ENCODE measurements around the gene GLCCI1. TPM values are rescaled to one million over a fixed set of nuclear protein-coding genes. Genes with fewer than 3 reads are reported as not detected.

The GLCCI1 gene
- total and polyA plus RNA-seq, 10 donors = 9.1 to 53.2 (median 42.6) TPM

DNA sequence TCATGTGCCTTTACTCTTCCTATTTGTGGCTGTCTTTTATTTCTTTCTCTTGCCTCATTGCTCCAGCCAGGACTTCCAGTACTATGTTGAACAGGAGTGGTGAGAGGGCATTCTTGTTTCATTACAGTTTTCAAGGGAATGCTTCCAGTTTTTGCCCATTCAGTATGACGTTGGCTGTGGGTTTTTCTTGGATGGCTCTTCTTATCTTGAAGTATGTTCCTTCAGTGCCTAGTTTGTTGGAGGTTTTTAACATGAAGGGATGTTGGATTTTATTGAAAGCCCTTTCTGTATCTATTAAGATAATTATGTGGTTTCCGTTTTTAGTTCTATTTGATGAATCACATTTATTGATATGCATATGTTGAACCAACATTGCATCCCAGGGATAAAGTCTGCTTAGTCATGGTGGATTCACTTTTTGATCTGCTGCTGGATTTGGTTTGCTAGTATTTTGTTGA lies 96.8 kb downstream of the GLCCI1 start:
- no peak for DNase-seq
- Histone ChIP-seq H3K27ac (no peak overlapping the region), H3K4me3 (no peak overlapping the region), H3K36me3 (peaks cover 0 to 63% (median 16%) of the 10 kb centered on the region in 6 donors), H3K4me1 (no peaks in the 10 kb centered on the region), H3K9me3 (peaks cover 0 to 8% (median 0%) of the 10 kb centered on the region in 8 donors), H3K27me3 (replicated peaks in 1 of 7) (no peaks in the 10 kb centered on the region)
- 87 to 98% (median 94%) methylated on average over 2 of the region's 2 CpGs for WGBS, 5 donors
- intact Hi-C loops (cut with DNase I; ENCODE audit: low total_unique reads) = no loop called here
- TF ChIP-seq CTCF (IDR thresholded peaks at IDR 0.05 in 8 of 11, conservative IDR thresholded peaks at IDR 0.05 in 3 of 11) = no peak
- no peak for TF ChIP-seq POLR2AphosphoS5 (IDR thresholded peaks at IDR 0.05)

DNA sequence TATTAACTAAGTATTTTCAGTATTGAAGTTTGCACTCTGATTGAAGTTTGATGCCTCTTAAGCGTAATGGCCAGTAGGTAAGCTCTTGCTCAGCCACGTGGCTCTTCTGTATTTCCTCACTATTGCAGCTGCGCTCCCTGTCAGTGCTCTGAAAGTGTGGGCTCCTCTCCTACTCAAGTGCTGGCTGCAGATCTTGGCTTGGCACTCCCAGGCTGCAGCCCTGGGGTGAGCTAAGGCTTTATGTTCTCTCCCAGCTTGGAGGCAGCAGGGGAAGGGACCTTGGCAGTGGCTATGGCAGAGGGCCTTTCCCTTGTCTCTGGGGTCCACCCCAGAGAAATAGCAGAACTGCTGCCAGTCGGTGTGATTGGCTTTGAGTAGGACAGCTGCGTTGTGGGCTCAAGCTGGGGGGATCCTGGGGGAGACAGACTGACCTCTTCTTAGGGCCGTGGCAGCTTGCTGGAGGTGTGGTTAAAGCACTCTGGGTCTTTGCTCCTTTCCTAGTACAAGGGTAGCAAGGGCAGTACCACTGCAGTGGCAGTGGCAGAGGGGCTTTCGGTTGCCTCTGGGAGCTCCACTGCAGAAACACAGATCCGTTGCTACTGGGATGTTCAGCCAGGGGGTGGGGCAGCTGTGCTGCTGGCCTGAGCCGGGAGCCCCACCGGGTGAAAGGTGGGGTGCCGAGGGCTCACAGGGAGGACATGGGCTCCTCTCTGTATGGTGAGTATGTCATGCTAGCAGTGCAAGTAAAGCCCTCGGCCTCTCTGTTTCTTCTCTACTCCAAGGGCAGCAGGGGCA lies 100.5 kb downstream of the GLCCI1 start:
- no peak overlapping the region for H3K27ac ChIP-seq
- WGBS, 5 donors = 88 to 93% (median 92%) methylated on average over 8 to 12 of the region's 12 CpGs
- H3K4me1 ChIP-seq = no peaks in the 10 kb centered on the region
- no peak for TF ChIP-seq POLR2AphosphoS5 (IDR thresholded peaks at IDR 0.05)
- TF ChIP-seq CTCF (IDR thresholded peaks at IDR 0.05 in 8 of 11, conservative IDR thresholded peaks at IDR 0.05 in 3 of 11) = no peak
- no peak for TF ChIP-seq POLR2A (IDR thresholded peaks at IDR 0.05)
- no peaks in the 10 kb centered on the region for H3K27me3 ChIP-seq (replicated peaks in 1 of 7)
- no peaks in the 10 kb centered on the region for H3K9me3 ChIP-seq
- intact Hi-C loops (cut with DNase I; ENCODE audit: low total_unique reads) = no loop called here
- no peak for DNase-seq
- no peak overlapping the region for H3K4me3 ChIP-seq
- peaks cover 0 to 69% (median 8%) of the 10 kb centered on the region in 6 donors for H3K36me3 ChIP-seq

DNA sequence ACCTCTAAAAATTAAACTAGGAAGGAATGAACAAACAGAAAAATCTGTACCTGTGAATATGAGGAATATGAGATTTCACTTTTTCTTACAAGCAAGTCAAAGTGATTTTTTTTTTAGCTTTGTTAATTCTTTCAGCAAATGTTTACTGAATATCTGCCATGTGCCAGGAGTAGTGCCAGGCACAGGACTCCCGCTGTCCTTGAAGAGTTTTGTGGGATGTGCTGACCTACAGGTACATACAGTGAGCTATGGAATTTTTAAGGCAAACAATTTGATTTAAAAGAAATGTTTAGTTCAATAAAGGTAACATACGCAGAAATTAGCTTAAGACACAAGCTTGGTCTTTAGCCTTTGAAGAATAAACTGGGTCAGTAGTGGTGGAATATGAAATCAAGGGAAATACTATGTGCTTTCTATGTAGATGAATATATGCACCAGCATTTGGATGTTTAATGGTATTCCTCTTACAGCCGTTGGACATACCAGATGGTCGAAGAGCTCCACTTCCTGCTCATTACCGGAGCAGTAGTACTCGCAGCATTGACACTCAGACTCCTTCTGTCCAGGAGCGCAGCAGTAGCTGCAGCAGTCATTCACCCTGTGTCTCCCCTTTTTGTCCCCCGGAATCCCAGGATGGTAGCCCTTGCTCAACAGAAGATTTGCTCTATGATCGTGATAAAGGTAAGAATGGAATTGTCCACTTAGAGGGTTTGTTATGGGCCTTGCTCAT lies 102.0 kb downstream of the GLCCI1 start:
- Histone ChIP-seq H3K27ac (no peak overlapping the region), H3K27me3 (replicated peaks in 1 of 7) (no peaks in the 10 kb centered on the region), H3K9me3 (no peaks in the 10 kb centered on the region), H3K4me1 (no peaks in the 10 kb centered on the region), H3K36me3 (peaks cover 0 to 66% (median 8%) of the 10 kb centered on the region in 6 donors), H3K4me3 (no peak overlapping the region)
- WGBS, 5 donors = 93 to 99% (median 96%) methylated on average over 9 of the region's 9 CpGs
- TF ChIP-seq POLR2AphosphoS5 (IDR thresholded peaks at IDR 0.05) (no peak), POLR2A (IDR thresholded peaks at IDR 0.05) (no peak), CTCF (IDR thresholded peaks at IDR 0.05 in 8 of 11, conservative IDR thresholded peaks at IDR 0.05 in 3 of 11) (no peak)
- no peak for DNase-seq
- intact Hi-C loops (cut with DNase I; ENCODE audit: low total_unique reads) = no loop called here

DNA sequence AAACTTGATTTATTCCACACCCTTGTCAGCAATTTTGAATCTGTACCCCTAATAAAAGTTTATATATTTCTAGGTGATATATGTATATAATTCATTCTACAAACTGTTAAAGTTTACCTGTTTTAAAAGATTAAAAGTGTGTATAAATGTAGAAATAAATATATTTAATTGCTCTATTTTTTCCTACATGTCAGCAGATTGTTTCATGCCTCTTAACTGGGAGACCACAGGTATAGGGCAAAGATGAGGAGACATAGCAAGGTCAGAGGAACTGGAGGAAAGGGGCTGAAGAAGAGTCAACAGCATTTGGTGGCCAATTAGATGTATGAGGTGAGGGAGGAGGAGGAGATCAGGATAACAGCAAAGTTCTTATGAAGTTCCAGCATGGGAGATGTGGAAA lies 109.8 kb downstream of the GLCCI1 start:
- no peak for DNase-seq
- H3K4me1 ChIP-seq = no peaks in the 10 kb centered on the region
- intact Hi-C loops (cut with DNase I; ENCODE audit: low total_unique reads) = no loop called here
- no peak overlapping the region for H3K4me3 ChIP-seq
- H3K27me3 ChIP-seq (replicated peaks in 1 of 7) = no peaks in the 10 kb centered on the region
- H3K9me3 ChIP-seq = no peaks in the 10 kb centered on the region
- TF ChIP-seq POLR2A (IDR thresholded peaks at IDR 0.05) (no peak), CTCF (IDR thresholded peaks at IDR 0.05 in 8 of 11, conservative IDR thresholded peaks at IDR 0.05 in 3 of 11) (no peak), POLR2AphosphoS5 (IDR thresholded peaks at IDR 0.05) (no peak)
- H3K36me3 ChIP-seq = peaks cover 0 to 19% (median 2%) of the 10 kb centered on the region in 6 donors
- H3K27ac ChIP-seq = no peak overlapping the region

Data from spleen (tissue), 11 donors.